Stimulated activated CD8-positive, alpha-beta memory T cell treated with anti-CD3 and anti-CD28 coated beads, Interleukin-12 subunit alpha, Interleukin-12 subunit beta, amount 100 ng/mL, for 1 hour (primary cell): ENCODE results near the gene CT45A8.
"Not testable (repeated sequence)": the region's sequence is repeated elsewhere in the genome, so short reads cannot be mapped to it uniquely, and the experiment has no call there.

Source experiments
- DNase-seq: peaks from one replicate; pipeline ENCODE4 v3.0.0-alpha.2; 2020; ENCODE audit warnings: low read depth

Gene CT45A8, protein sequence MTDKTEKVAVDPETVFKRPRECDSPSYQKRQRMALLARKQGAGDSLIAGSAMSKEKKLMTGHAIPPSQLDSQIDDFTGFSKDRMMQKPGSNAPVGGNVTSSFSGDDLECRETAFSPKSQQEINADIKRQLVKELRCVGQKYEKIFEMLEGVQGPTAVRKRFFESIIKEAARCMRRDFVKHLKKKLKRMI

DNA sequence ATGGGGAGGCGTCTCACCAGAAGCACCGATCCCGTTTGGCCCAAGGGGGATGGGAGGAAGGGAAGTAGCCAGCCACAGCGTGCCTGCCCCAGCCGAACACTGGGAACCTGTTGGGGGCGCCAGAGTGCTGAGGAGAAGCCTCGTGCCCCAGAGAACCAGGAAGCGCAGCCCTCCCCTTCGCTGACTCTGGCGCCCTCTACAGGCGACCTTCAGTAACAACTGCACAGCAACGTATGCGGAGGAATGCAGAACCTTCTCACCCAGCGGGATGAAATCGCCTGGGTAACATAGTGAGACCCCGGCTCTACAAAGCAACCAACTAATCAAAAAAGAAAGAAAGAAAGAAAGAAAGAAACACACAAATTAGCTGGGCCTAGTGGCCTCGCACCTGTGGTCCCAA, at the start of gene CT45A8:
CT45A8 (minus strand) TSS at position 101 of the 400 bp plus-strand sequence. CDS start 3,755 bp downstream, outside the sequence.
- DNase-seq = not testable (repeated sequence)

DNA sequence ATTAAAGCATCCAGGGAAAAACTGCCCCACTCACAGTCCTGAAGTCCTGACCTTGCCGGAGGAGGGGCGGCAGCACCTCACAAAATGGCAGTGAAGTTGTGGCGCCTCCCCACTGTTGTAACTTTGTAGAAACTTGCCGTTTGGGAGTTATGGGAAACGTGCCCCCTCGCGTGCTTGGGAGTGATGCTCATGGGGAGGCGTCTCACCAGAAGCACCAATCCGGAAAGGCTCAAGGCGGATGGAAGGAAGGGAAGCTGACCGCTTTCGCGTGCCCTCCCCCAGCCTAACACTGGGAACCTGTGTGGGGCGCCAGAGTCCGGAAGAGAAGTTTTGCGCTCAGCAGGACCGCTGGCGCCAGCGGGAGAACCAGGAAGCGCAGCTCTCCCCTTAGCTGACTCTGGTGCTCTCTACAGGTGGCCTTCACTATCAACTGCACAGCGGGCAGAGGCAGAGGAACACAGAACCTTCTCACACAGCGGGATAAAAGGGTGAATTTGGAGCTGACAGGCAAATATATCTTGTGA, 39.0 kb upstream of the CT45A8 start, which contains the start of the genes CT45A10 and SAGE1:
CT45A10 (minus strand) TSS at position 151 of the 524 bp plus-strand sequence. CDS start 8,100 bp downstream, outside the sequence.
SAGE1 (plus strand) TSS at position 423 of the 524 bp plus-strand sequence. CDS start 2,527 bp downstream, outside the sequence.
- no peak for DNase-seq

DNA sequence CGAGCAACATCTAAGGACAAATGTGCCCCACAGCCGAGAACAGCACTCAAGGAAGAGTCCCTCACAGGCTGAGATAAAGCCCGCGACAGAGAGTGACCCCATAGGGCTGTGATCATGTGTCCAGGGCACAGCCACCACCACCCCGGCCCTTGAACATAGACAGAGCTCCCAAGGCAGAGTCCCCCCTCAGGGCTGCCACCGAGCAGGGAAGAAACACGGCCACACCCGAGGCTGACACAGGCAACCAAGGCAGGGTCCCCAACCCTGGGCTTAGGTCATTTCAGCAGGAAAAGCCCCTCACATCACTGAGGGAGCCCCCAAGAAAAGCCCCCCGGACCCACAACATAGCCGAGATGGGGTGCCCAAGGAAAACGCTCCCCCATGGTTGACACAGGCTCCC, 38.4 kb upstream of the CT45A8 start:
- no peak for DNase-seq

- no peak for DNase-seq
These were observed 35.8 kb upstream of the CT45A8 start for GRCh38 chrX:135890087-135890585.

DNA sequence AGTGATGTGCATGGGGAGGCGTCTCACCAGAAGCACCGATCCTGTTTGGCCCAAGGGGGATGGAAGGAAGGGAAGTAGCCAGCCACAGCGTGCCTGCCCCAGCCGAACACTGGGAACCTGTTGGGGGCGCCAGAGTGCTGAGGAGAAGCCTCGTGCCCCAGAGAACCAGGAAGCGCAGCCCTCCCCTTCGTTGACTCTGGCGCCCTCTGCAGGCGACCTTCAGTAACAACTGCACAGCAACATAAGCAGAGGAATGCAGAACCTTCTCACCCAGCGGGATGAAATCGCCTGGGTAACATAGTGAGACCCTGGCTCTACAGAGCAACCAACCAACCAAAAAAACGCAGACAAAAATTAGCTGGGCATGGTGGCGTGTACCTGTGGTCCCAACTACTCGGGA, 34.6 kb upstream of the CT45A8 start:
- DNase-seq = not testable (repeated sequence)

DNA sequence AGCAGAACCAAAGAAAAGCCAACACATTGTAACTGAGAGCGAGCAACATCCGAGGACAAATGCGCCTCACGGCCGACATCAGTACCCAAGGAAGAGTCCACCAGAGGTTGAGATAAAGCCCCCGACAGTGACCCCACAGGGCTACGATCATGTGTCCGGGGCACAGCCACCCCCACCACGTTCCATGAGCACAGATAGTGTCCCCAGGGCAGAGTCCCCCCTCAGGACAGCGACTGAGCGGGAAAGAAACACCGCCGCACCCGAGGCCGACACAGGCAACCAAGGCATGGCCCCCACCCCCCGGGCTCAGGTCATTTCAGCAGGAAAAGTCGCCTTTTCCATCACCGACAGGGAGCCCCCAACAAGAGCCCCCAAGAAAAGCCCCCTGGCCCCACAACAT, 33.9 kb upstream of the CT45A8 start:
- not testable (repeated sequence) for DNase-seq

- DNase-seq = not testable (repeated sequence)
These were observed 28.4 kb upstream of the CT45A8 start for GRCh38 chrX:135882741-135883140.

- not testable (repeated sequence) for DNase-seq
These were observed 17.4 kb upstream of the CT45A8 start, which contains the start of gene CT45A9 for GRCh38 chrX:135871712-135872111. TSS of gene CT45A9 (minus strand) at chrX:135871812. CDS start at chrX:135868061, 3,751 bp downstream.

DNA sequence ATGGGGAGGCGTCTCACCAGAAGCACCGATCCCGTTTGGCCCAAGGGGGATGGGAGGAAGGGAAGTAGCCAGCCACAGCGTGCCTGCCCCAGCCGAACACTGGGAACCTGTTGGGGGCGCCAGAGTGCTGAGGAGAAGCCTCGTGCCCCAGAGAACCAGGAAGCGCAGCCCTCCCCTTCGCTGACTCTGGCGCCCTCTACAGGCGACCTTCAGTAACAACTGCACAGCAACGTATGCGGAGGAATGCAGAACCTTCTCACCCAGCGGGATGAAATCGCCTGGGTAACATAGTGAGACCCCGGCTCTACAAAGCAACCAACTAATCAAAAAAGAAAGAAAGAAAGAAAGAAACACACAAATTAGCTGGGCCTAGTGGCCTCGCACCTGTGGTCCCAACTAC, 17.2 kb downstream of the CT45A8 start, which contains the start of gene CT45A7:
CT45A7 (minus strand) TSS at position 101 of the 400 bp plus-strand sequence. CDS start 3,747 bp downstream, outside the sequence.
- DNase-seq = not testable (repeated sequence)

GRCh38 chrX:135819912-135820311, 34.4 kb downstream of the CT45A8 start, which contains the start of gene CT45A2:
TSS of gene CT45A2 (minus strand) at chrX:135820012. CDS start at chrX:135816265, 3,747 bp downstream.
- DNase-seq = not testable (repeated sequence)

DNA sequence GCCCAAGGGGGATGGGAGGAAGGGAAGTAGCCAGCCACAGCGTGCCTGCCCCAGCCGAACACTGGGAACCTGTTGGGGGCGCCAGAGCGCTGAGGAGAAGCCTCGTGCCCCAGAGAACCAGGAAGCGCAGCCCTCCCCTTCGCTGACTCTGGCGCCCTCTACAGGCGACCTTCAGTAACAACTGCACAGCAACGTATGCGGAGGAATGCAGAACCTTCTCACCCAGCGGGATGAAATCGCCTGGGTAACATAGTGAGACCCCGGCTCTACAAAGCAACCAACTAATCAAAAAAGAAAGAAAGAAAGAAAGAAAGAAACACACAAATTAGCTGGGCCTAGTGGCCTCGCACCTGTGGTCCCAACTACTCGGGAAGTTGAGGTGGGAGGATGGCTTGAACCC, 51.7 kb downstream of the CT45A8 start, which contains the start of gene CT45A6:
CT45A6 (minus strand) TSS at position 101 of the 400 bp plus-strand sequence. CDS start 3,794 bp downstream, outside the sequence.
- not testable (repeated sequence) for DNase-seq
